Activated CD8-positive, alpha-beta memory T cell treated with anti-CD3 and anti-CD28 coated beads, Interleukin-2, amount 50 U/mL, for 4 hours (primary cell): Measurements from ENCODE around the gene COCH.

Experiments used
- DNase-seq: peaks from one replicate; pipeline ENCODE4 v3.0.0-alpha.2; 2020

COCH gene

GRCh38 chr14:30874120-30874998 lies at the start of gene COCH:
Gene COCH, plus strand, starts transcription at chr14:30874559. Its CDS starts 380 bp downstream, at chr14:30874939.
- DNase-seq: peak; percentile 22

GRCh38 chr14:30826070-30826469 lies 48.3 kb upstream of the COCH start:
- no peak for DNase-seq

- DNase-seq: no peak
Measured at GRCh38 chr14:30829853-30830252, 44.5 kb upstream of the COCH start.

GRCh38 chr14:30834353-30834752 lies 40.0 kb upstream of the COCH start:
- DNase-seq: no peak

GRCh38 chr14:30838351-30838750 lies 36.0 kb upstream of the COCH start:
- DNase-seq: no peak

- DNase-seq: no peak
Measured at GRCh38 chr14:30840086-30840779, 34.1 kb upstream of the COCH start.

- no peak for DNase-seq
Measured at GRCh38 chr14:30842431-30842830, 31.9 kb upstream of the COCH start.

GRCh38 chr14:30848449-30849240 lies 25.7 kb upstream of the COCH start:
- DNase-seq: no peak

GRCh38 chr14:30849354-30849753 lies 25.0 kb upstream of the COCH start:
- no peak for DNase-seq

GRCh38 chr14:30849983-30850382 lies 24.4 kb upstream of the COCH start:
- no peak for DNase-seq

GRCh38 chr14:30853946-30854345 lies 20.4 kb upstream of the COCH start:
- DNase-seq: no peak

- no peak for DNase-seq
Measured at GRCh38 chr14:30854492-30854891, 19.9 kb upstream of the COCH start.

- no peak for DNase-seq
Measured at GRCh38 chr14:30855345-30856037, 18.9 kb upstream of the COCH start.

GRCh38 chr14:30861200-30861599 lies 13.2 kb upstream of the COCH start:
- DNase-seq: no peak

- DNase-seq: no peak
Measured at GRCh38 chr14:30864934-30865333, 9.4 kb upstream of the COCH start.

GRCh38 chr14:30868736-30869135 lies 5.6 kb upstream of the COCH start:
- DNase-seq: no peak

- no peak for DNase-seq
Measured at GRCh38 chr14:30869551-30870155, 4.7 kb upstream of the COCH start.

- DNase-seq: no peak
Measured at GRCh38 chr14:30872602-30873001, 1.8 kb upstream of the COCH start.

GRCh38 chr14:30873308-30874119 lies 845 bp upstream of the COCH start:
- DNase-seq: no peak

- DNase-seq: peak; percentile 15
Measured at GRCh38 chr14:30874999-30875787, 834 bp downstream of the COCH start.

- no peak for DNase-seq
Measured at GRCh38 chr14:30875788-30876053, 1.4 kb downstream of the COCH start.
